GM18873 (cell line): ENCODE results near the gene ERG.

Experiments
- ATAC-seq: cut with Tn5 transposase; IDR thresholded peaks from one replicate; pipeline ENCODE4 v1.9.1; 2021; ENCODE audit warnings: mild to moderate bottlenecking, moderate library complexity, moderate number of reproducible peaks; ENCODE audit not compliant: unreplicated experiment, low FRiP score

The ERG gene

DNA sequence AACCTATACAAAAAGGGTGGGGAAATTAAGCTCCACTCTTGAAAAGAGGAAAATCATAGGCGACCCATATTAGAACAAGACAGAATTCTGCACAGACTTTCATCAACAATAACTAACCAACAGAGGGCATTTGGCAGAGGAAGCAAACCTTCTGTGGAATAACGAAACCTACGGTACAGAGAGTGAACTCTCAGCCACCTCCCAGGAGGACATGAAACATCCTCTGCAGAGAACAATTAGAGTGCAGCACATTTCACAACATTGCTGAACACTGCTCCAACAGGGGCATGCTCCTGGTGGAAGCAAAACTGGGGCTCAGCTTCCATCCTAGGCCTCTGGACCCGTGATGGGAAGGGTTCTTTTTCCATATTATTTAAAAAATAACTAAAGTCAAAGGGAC lies 130.6 kb downstream of the ERG start:
- no peak for ATAC-seq

DNA sequence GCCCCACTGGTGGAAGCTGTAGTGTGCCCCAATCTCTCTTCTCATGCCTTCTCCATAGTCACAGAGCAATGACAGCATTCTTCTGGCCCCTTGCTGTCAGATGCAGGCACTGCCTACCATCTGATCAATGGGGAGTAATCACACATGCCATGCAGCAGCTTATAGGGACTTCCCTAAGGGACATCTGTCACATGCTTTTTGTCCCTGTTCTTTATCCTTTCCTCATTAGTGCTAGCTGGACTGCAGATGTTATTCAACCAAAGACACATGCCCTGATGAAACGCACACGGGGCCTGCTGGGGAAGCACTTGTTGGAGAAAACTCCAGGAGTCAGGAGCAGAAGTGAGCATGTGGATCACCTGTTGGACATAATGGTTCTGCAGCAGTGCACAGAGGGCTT lies 132.8 kb downstream of the ERG start:
- ATAC-seq, result no peak

DNA sequence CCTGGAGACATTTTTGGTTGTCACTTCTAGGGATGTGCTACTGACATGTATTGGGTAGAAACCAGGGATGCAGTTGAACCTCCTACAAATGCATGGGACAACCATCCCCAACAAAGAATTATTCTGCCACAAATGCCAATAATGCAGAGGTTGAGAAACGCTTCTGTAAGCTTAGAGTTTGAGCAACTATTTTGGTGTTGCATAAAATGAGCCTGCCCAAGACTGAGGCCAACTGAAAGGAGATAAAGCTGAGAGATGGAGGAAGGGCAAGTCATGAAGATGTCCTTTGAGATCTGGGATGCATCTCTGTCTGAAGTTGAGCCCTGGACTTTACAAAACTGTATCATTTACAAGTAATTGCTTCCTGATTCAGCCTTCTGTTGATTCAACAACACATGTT lies 134.6 kb downstream of the ERG start:
- ATAC-seq, result no peak

- ATAC-seq, result no peak
Observed at GRCh38 chr21:38361324-38361723, 137.0 kb downstream of the ERG start.

DNA sequence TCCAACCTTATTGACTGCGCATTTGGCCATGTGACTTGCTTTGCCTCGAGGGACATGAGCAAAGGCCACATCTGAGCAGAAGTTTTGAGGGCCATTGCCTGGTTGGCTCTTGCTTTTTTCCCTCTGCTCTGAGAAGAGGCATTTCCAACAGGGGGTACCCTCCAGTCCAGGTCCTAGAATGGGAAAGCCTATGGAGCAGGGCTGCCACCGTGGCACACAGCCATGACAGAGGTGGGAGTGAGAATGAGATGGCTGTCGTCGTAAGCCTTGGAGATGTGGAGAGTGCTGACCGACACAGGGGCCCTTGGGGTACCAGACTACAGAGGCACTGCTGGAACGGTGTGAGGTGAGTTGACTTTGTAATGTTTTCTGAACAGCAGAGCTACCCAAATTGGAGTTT lies 138.4 kb downstream of the ERG start:
- no peak for ATAC-seq

DNA sequence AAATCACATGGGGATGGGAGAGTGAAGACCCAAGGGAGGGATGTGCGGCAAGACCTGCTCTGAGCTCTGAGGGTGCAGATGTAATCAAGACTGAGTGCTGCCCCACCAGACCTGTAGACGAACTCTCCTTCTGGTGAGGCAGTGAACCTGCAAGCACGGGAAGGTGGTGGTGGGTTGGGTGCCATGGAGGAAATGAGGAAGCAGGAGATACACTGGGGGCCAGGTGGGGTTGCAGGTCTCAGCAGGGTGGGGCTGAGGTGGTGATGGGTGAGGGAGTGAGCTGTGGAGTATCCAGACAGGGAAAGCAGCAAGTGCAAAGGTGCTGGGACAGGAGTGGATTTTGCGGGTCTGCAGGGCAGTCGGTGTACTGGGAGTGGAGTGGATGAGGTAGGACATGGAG lies 139.2 kb downstream of the ERG start:
- no peak for ATAC-seq

DNA sequence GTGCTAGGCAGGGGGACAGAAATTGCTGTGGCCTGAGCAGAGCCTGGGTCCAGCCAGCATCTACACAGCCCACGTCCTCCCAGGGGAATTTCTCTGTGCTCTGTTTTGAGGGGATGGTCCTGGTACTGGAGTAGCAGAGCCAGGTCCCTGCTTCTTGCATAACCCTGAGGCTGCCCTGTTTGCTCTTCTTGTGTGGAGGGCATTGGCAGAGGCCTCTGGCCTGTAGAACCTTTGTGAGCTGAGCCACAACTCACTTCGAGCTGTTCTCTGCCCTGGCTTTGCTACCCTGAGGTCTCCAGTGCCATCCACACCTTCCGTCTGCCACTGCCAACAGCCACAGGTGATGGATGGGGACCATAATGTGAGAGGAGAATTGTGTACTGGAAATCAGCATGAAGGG lies 139.6 kb downstream of the ERG start:
- ATAC-seq, result no peak

- ATAC-seq, result no peak
Observed at GRCh38 chr21:38358098-38358497, 140.2 kb downstream of the ERG start.

GRCh38 chr21:38356883-38357625 lies 141.2 kb downstream of the ERG start:
- ATAC-seq, result no peak

- ATAC-seq, result no peak
Observed at GRCh38 chr21:38355992-38356781, 142.1 kb downstream of the ERG start.

- no peak for ATAC-seq
Observed at GRCh38 chr21:38355353-38355752, 142.9 kb downstream of the ERG start.

GRCh38 chr21:38354746-38355145 lies 143.5 kb downstream of the ERG start:
- no peak for ATAC-seq

- ATAC-seq, result no peak
Observed at GRCh38 chr21:38354231-38354630, 144.0 kb downstream of the ERG start.

DNA sequence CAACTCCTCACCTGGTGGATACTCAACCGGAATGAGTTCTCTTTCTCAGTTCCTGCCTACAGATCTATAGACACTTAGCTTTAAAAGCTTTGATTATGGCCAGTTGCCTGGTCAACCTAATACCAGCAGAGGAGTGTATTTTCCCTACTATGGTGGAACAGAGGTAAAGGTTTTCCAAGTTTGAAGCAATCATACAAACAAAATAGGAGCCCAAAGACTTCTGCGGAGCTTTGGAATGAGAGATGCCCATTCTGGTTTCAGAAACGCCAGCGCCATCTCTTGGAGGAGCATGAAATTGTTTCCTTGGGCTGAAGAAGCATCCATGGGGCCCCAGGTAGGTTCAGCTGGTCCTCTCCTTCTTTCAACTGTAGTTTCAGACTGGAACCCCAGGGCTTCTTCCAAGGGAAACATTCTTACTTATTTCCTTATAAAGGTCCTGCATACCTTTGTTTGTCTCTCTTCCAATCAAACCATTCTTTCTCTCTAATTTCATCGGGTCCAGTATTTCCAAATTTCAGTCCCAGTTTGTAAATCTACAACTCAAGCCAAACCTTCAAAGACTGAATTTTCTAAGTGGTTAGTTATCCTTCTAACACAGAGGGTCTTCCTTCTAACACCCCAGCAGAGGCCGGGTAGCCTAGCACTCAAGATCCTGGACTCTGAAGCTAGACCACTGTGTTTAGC lies 145.6 kb downstream of the ERG start:
- ATAC-seq, result no peak

GRCh38 chr21:38351961-38352521 lies 146.2 kb downstream of the ERG start:
- ATAC-seq, result no peak

- ATAC-seq, result no peak
Observed at GRCh38 chr21:38351176-38351959, 146.9 kb downstream of the ERG start.

GRCh38 chr21:38350684-38351083 lies 147.6 kb downstream of the ERG start:
- ATAC-seq, result no peak

GRCh38 chr21:38349977-38350376 lies 148.3 kb downstream of the ERG start:
- no peak for ATAC-seq

DNA sequence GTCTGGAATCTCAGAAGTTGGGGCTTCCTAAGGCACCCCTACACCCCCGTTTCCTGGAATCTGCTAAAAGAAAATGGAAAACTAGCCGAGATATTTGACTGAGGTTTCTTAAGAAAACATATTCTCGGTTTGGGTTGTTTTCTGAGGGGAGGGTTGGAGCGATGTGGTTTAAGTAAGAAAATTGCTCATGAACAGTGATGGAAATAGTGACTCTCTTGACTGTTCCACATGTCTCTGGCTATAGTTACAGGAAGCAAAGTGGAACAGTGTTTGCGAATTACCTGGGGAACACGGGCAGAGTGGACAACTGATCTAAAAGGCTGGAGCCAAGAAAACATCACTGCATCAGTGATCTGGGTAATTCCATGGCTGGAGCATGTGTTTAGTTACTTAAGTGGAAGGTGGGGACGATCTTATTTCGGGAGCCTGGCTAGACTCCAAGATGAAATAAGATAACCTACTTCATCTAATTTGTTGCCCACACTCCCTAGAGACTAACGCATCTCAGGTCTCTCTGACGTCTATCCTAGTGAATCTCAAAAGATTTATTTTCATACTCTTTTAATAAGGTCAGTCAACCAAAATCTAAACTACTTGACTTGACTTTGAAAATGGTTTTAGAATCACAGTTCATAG lies 149.0 kb downstream of the ERG start:
- no peak for ATAC-seq

DNA sequence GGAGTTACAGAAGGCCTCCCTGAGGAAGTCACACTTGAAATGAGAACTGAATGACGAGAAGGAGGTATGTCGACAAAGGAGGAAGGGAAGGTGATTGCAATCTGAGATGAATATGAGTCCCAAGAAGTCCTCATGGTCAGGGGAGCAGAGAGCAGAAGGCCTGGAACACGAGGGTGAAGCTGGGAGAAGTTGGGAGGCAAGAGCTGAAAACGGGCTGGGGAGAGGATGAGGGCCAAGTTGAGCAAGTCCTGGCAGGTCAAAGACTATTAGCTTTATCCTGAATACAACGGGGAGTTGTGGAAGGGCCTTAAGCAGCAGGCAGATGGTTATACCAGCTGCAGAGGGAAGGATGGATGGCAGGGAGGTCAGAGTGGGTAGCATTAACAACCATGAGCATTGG lies 152.0 kb downstream of the ERG start:
- no peak for ATAC-seq
